K562 (cell line): ENCODE data around the gene NXF3. TPM values are rescaled to one million over a fixed set of nuclear protein-coding genes. Genes with fewer than 3 reads are reported as not detected.
A peak's percentile ranks its signal among the peaks of the same experiment; 100 is the strongest.

Experiments
- CBFA2T2 ChIP-seq: fragments of 450-650 bp; conservative IDR thresholded peaks from 2 replicates; pipeline ENCODE4 v1.6.1; 2017; ENCODE audit warnings: mild to moderate bottlenecking
- CXXC5 ChIP-seq: fragments of 250-450 bp; sonication (Bioruptor Pico); IDR thresholded peaks from 2 replicates; pipeline ENCODE4 v1.8.0; 2022; ENCODE audit warnings: inconsistent platforms, mild to moderate bottlenecking, moderate library complexity
- DIDO1 ChIP-seq: fragments of 450-650 bp; IDR thresholded peaks from 2 replicates; pipeline ENCODE4 v1.6.1; 2016; ENCODE audit warnings: low read depth, missing biosample characterization, missing genetic modification characterization
- KHSRP ChIP-seq: fragments of 450-650 bp; IDR thresholded peaks from 2 replicates; pipeline ENCODE4 v1.6.1; 2017
- MEIS2 ChIP-seq: fragments of 450-650 bp; IDR thresholded peaks from 2 replicates; pipeline ENCODE4 v1.6.1; 2014; ENCODE audit warnings: mild to moderate bottlenecking; ENCODE audit not compliant: partially characterized antibody
- MTF1 ChIP-seq: fragments of 250-450 bp; sonication (Bioruptor Pico); IDR thresholded peaks from 2 replicates; pipeline ENCODE4 v1.9.0; 2021; ENCODE audit warnings: moderate library complexity, mild to moderate bottlenecking, inconsistent platforms, borderline replicate concordance
- SMC3 ChIP-seq: conservative IDR thresholded peaks from 2 replicates; pipeline ENCODE4 v1.6.1; 2011; ENCODE audit warnings: low read depth, low read length, improper control_type of control experiment; ENCODE audit not compliant: insufficient read depth
- STAT5A ChIP-seq: IDR thresholded peaks from 2 replicates; pipeline ENCODE4 v1.6.1; 2012; ENCODE audit warnings: low read length, inconsistent platforms, borderline replicate concordance
- STAT6 ChIP-seq: sonication (generic); formaldehyde crosslinking; IDR thresholded peaks from 2 replicates; pipeline ENCODE4 v1.8.1; 2023; ENCODE audit warnings: mild to moderate bottlenecking, missing genetic modification reagents
- ZKSCAN1 ChIP-seq: fragments of 150-350 bp; IDR thresholded peaks from 2 replicates; pipeline ENCODE4 v1.6.1; 2016; ENCODE audit warnings: low read depth, low read length
- ZNF263 ChIP-seq: sonication (generic); formaldehyde crosslinking; IDR thresholded peaks from 2 replicates; pipeline ENCODE4 v1.8.0; 2022; ENCODE audit warnings: mild to moderate bottlenecking, missing genetic modification reagents, borderline replicate concordance
- ZNF644 ChIP-seq: fragments of 200-800 bp; sonication (Bioruptor generic); IDR thresholded peaks from 2 replicates; pipeline ENCODE4 v1.6.1; 2016; ENCODE audit warnings: low read depth, missing genetic modification characterization, missing compliant biosample characterization
- polyA plus RNA-seq, 8 experiments: library from polyadenylated mRNA; depleted of rRNA in 4 of 8; stranded (reverse) in 5 of 8; unstranded in 3 of 8; fragments of >200 nt; fragmentation: Nextera tagmentation in 2 of 8; fragmentation: Illumina TruSeq in 1 of 8; extraction: Ambion mirVana in 2 of 8; extraction: Trizol in 1 of 8; gene quantifications; 2 replicates each; pipeline versions ENCODE4 v1.2.1 to v1.2.3, GENCODE V29; 2011 to 2014; ENCODE audit warnings: inconsistent platforms in 1 of 8, missing spikeins in 1 of 8
- total RNA-seq, 7 experiments: library from RNA; depleted of rRNA in 6 of 7; stranded (reverse); fragments of >200 nt in 6 of 7; fragmentation: Illumina TruSeq in 2 of 7; extraction: Trizol in 2 of 7; gene quantifications; 2 replicates each; pipeline versions ENCODE4 v1.2.1 to v1.2.3, GENCODE V29; 2011 to 2021; ENCODE audit warnings: low replicate concordance in 1 of 7
- TF ChIP-seq, protein P1 (sequence below): fragments of 250-450 bp; sonication (Bioruptor Pico); IDR thresholded peaks from 2 replicates; pipeline ENCODE4 v1.8.0; 2021; ENCODE audit warnings: mild to moderate bottlenecking, moderate library complexity
- TF ChIP-seq, protein P2 (sequence below), 2 experiments: IDR thresholded peaks; 2 replicates each; pipeline ENCODE4 v1.6.1; 2011; ENCODE audit warnings: borderline replicate concordance in 1 of 2, control low read depth in 1 of 2, low read depth in 1 of 2, low read length in 1 of 2, mild to moderate bottlenecking in 1 of 2, mixed read lengths in 1 of 2, moderate library complexity in 1 of 2; ENCODE audit not compliant: insufficient read depth in 1 of 2, insufficient read length in 1 of 2, poor library complexity in 1 of 2, severe bottlenecking in 1 of 2; ENCODE audit errors: extremely low read depth in 1 of 2
- TF ChIP-seq, protein P3 (sequence below): fragments of 450-650 bp; IDR thresholded peaks from 2 replicates; pipeline ENCODE4 v1.6.1; 2018; ENCODE audit warnings: mild to moderate bottlenecking, low read depth; ENCODE audit not compliant: partially characterized antibody
- TF ChIP-seq, protein P4 (sequence below): fragments of 450-650 bp; conservative IDR thresholded peaks from 2 replicates; pipeline ENCODE4 v1.6.1; 2016; ENCODE audit warnings: missing genetic modification characterization, low read depth, mild to moderate bottlenecking, control low read depth, missing compliant biosample characterization

NXF3 gene
- total and polyA plus RNA-seq, 9 of the 15 experiments (the other 6 are each of a cell fraction or from before 2014, with no cell fraction given): 0.18 to 0.40 (median 0.28) TPM; not detected in 2

DNA sequence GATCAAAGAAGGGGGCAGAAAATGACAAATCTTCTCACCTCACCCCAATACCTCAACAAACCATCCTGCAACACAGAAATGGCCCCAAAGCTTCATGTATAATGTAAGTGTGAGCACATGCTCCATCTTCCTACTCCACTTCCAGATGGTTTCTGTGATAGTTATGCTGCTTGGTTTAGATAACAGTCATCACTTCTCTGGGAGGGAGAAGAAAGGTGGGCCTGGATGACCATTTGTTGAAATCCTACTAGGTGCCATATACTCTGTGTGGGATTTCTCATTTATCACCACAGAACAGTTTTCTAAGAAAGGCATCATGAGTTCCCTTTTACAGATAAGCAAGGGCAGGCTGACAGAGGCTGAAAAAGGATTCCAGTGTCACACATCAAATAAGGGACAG lies 31.3 kb upstream of the NXF3 start (continued):
- no peak for TF ChIP-seq STAT6 (CRISPR knock-in tag)
- TF ChIP-seq, protein P1, sequence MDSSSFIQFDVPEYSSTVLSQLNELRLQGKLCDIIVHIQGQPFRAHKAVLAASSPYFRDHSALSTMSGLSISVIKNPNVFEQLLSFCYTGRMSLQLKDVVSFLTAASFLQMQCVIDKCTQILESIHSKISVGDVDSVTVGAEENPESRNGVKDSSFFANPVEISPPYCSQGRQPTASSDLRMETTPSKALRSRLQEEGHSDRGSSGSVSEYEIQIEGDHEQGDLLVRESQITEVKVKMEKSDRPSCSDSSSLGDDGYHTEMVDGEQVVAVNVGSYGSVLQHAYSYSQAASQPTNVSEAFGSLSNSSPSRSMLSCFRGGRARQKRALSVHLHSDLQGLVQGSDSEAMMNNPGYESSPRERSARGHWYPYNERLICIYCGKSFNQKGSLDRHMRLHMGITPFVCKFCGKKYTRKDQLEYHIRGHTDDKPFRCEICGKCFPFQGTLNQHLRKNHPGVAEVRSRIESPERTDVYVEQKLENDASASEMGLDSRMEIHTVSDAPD: no peak
- TF ChIP-seq KHSRP: peak; percentile 61; the same call in 1 of the 2 replicates
- TF ChIP-seq, protein P2, sequence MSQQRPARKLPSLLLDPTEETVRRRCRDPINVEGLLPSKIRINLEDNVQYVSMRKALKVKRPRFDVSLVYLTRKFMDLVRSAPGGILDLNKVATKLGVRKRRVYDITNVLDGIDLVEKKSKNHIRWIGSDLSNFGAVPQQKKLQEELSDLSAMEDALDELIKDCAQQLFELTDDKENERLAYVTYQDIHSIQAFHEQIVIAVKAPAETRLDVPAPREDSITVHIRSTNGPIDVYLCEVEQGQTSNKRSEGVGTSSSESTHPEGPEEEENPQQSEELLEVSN (IDR thresholded peaks at IDR 0.05; ENCODE audit: borderline replicate concordance in 1 of 2, extremely low read depth in 1 of 2, insufficient read depth in 1 of 2, insufficient read length in 1 of 2, low read depth in 1 of 2, low read length in 1 of 2, poor library complexity in 1 of 2, severe bottlenecking in 1 of 2): peak; percentile 39 to 47
- TF ChIP-seq MEIS2: peak; percentile 82
- TF ChIP-seq ZKSCAN1: peak; percentile 99
- TF ChIP-seq SMC3: no peak
- TF ChIP-seq MTF1: no peak
- TF ChIP-seq, protein P3, sequence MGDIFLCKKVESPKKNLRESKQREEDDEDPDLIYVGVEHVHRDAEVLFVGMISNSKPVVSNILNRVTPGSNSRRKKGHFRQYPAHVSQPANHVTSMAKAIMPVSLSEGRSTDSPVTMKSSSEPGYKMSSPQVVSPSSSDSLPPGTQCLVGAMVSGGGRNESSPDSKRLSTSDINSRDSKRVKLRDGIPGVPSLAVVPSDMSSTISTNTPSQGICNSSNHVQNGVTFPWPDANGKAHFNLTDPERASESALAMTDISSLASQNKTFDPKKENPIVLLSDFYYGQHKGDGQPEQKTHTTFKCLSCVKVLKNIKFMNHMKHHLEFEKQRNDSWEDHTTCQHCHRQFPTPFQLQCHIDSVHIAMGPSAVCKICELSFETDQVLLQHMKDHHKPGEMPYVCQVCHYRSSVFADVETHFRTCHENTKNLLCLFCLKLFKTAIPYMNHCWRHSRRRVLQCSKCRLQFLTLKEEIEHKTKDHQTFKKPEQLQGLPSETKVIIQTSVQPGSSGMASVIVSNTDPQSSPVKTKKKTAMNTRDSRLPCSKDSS: no peak
- no peak for TF ChIP-seq DIDO1 (tag)
- 0 out of 2 replicates have a peak, but pooled peaks have one; percentile 69 for TF ChIP-seq ZNF644 (tag)
- peak; percentile 60 for TF ChIP-seq CXXC5 (CRISPR knock-in tag)
- TF ChIP-seq ZNF263 (CRISPR knock-in tag): no peak
- peak; percentile 96 for TF ChIP-seq CBFA2T2
- TF ChIP-seq STAT5A: peak; percentile 77
- TF ChIP-seq, protein P4, sequence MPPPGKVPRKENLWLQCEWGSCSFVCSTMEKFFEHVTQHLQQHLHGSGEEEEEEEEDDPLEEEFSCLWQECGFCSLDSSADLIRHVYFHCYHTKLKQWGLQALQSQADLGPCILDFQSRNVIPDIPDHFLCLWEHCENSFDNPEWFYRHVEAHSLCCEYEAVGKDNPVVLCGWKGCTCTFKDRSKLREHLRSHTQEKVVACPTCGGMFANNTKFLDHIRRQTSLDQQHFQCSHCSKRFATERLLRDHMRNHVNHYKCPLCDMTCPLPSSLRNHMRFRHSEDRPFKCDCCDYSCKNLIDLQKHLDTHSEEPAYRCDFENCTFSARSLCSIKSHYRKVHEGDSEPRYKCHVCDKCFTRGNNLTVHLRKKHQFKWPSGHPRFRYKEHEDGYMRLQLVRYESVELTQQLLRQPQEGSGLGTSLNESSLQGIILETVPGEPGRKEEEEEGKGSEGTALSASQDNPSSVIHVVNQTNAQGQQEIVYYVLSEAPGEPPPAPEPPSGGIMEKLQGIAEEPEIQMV (tag): no peak
